NCI-H1092 (cell line): Measurements from ENCODE around the gene ERCC2.
"Not testable (repeated sequence)": the region's sequence is repeated elsewhere in the genome, so short reads cannot be mapped to it uniquely, and the experiment has no call there.

Source experiments
- DNase-seq: peaks from one replicate; lab custom pipeline; 2025; lab: John Stamatoyannopoulos, UW

Gene ERCC2

GRCh38 chr19:45354241-45354842, 16.0 kb downstream of the ERCC2 start:
- DNase-seq = no peak

DNA sequence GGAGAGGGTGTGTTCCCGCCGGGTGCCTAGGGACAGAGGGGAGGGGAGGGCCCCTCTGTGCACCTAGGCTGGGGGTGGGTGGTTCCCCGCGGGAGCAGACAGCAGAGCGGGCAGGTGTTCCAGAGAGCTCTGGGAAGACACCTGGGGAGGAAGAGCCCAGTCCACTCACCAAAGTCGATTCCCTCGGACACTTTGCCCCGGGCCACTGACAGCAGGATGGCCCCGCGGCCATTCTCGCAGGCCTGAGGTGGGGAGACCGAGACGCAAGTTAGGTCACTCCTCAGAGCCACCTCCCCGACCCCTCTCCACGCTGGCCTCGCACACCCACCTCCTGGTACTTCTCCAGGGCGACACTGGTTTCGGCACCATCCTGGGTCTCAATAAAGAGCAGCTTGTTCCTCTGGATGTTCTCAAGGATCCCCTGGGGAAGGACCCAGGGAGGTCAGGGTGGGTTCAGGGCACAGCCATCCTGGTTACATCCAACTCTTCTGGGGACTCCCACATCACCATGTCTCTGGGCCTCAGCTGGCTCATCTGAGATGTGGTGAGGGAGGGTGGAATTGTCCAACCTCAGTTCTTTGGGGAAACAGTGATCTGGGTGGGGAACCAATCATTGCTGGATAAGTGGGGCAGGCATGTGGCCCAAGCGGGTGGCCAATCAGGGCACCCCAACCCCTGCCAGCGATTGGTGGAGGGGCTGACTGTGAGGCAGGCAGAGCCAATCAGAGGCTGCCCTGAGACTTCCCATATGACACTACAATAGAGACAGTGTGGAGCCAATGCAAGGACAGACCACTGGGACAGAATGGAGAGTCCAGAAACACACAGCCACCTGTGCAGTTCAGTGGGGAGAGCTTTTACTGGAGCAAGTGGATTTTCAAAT, 17.2 kb downstream of the ERCC2 start:
- DNase-seq = no peak

GRCh38 chr19:45352471-45352870, 17.9 kb downstream of the ERCC2 start:
- DNase-seq = no peak

GRCh38 chr19:45352062-45352461, 18.3 kb downstream of the ERCC2 start:
- no peak for DNase-seq

- DNase-seq = no peak
These were observed 18.9 kb downstream of the ERCC2 start for GRCh38 chr19:45351401-45351952.

DNA sequence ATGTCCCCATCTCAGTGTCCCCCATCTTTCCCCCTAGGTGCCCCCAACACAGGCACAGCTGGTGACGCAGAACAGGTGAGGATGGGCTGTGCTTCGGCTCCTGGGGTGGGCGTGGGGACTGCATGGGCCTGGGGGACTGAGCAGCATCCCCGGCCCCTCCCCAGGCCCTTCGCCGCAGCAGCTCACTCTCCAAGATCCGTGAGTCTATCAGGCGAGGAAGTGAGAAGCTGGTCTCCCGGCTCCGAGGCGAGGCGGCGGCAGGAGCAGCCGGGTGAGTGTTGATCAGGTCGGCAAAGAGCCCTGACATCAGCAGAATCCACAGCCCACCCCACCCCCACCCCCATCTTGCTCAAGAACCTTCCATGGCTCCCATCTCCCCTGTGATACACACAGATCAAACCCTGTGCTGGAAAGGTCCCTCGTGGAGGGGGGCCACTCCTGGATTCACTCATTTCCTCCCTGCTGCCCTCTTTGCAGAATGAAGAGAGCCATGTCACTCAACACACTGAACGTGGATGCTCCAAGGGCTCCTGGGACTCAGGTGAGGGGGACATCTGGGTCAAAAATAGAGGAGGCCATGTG, 19.8 kb downstream of the ERCC2 start:
- DNase-seq = no peak

- DNase-seq = no peak
These were observed 20.9 kb downstream of the ERCC2 start for GRCh38 chr19:45349430-45349941.

DNA sequence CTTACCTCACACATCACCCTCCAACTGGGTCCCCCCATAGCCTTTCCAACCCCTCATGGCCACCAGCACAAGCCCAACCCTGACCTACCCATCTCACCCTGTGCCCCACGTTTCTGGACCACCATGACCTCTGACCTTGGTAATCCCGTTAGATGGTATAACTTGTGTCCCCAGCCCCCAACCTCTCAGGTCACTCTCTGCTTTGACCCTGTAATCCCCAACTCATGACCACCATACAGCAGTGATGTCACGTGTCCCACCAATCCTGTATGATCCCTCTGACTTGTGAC, 21.3 kb downstream of the ERCC2 start:
- no peak for DNase-seq

DNA sequence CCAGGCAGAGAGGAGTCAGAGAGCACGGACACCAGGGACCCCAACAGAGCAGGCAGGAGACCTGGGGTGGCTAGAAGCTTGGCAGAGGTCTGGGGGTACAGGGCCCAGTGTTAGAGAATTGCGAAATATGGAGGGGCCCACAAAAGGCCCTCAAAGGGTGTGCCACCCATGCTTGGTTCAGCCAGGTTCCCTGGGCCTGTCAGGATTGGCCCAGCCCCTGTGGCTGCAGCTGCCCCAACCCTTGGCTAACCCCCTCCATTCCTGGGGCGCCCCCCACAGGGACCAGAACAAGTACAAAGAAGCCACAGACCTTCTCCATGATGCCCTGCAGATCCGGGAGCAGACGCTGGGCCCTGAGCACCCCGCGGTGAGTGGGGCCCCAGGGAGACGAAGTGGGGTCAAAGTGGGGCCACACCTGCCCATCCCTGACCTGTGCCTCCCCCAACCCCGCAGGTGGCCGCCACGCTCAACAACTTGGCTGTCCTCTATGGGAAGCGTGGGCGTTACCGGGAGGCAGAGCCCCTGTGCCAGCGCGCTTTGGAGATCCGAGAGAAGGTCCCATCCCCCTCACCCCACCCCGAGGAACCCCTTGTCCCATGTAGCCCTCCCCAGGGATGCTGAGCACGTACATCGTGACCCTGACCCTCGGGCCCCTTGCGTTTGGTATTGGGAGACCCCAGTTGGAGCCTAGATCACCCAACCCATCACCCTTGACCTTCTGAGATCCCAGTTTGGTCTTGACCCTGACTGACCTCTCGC, 21.8 kb downstream of the ERCC2 start:
- no peak for DNase-seq

- DNase-seq = no peak
These were observed 22.6 kb downstream of the ERCC2 start for GRCh38 chr19:45347570-45348366.

DNA sequence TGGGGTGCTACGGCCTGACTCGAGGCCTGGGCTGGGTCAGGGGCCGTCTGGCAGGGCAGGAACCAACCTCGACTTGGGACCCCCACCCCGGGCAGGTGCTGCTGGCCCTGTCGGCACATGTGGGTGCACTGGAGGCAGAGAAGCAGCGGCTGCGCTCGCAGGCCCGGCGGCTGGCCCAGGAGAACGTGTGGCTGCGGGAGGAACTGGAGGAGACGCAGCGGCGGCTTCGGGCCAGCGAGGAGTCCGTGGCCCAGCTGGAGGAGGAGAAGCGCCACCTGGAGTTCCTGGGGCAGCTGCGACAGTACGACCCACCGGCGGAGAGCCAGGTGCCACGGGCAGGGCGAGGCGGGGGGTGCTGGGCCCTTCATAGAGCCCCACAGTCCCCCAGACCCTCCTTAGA, 23.9 kb downstream of the ERCC2 start:
- no peak for DNase-seq

DNA sequence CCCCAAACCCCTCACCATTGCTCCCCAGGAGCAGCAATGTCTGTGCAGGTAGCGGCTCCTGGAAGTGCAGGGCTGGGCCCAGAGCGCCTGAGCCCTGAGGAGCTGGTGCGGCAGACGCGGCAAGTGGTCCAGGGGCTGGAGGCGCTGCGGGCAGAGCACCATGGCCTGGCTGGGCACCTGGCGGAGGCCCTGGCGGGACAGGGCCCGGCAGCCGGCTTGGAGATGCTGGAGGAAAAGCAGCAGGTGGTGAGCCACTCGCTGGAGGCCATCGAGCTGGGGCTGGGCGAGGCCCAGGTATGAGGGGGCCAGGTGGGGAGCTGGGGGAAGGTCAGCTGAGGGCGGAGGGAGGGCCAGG, 24.9 kb downstream of the ERCC2 start:
- no peak for DNase-seq

DNA sequence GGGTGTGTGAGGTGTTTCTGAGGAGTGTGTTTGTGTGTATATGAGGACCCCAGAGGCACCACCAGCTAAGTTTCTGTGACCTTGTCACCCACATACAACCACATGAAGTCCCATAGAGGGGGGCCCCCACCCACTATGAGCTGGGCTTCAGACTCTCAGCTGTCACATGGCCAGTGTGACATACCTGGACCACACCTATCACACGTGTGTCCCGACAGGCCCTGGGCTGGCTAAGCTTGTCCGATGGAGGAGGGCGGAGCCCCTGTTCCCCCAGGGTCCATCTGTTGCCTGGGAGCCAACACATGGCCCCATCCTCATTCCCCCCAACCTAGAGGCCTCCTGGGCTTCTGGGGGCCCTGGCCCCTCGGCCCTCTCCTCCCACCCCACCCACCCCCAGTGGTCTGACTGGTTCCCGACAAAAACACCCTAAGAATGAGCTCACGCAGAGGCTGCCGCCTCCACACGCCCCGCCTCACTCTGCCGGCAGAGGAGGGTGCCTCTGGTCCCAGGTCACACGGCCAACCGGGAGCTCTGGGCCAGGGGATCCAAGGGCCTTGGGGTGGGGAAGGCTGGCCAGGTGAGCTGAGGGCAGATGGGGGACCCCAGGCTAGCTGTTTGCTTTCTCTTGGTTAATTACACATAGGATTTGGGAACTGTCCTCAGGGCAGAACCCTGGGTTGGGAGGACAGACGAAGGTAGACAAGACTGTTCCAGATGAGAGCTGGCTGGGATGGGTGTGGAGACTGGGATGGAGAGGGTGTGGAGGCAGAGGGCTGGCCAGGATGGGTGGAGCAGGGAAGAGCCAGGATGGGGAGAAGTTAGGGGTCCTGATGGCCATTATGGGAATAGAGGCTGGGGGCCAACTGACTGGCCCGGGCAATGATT, 25.5 kb downstream of the ERCC2 start:
- no peak for DNase-seq

GRCh38 chr19:45342911-45343310, 27.5 kb downstream of the ERCC2 start:
- no peak for DNase-seq

GRCh38 chr19:45340899-45341453, 29.4 kb downstream of the ERCC2 start:
- DNase-seq = no peak

DNA sequence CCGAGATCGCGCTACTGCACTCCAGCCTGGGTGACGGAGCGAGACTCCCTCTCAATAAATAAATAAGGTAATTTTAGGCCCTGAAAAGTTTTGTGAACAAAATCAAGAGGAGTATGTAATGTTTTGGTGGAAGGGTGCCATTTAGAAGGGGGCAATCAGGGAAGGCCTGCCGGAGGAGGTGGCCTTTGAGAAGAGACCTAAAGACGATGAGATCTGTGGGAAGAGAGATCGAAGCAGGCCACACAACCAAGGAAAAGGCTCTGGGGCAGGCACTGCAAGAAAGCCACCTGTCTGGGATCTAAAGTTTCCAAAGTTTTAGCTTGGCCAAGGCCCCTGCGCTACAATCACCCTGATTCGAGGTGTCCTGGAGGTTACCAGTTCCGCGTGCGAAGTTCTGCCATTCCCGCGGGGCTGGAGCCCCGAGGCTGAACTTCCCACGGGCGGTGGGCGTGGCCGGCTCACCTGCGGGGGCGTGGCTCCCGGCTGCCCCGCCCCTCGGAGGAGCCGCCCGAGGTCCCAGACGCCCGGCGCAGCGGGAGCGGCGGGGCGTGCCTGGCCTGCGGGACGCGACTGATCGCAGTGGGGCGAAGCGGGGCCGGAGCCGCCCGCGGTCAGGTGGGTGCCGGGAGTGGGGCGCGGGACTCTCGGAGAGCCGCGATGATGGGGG, 30.0 kb downstream of the ERCC2 start, which contains the start of gene KLC3:
Gene KLC3 (plus strand): TSS at position 519 of the 667 bp plus-strand sequence. CDS start 4,792 bp downstream, outside the sequence.
- no peak for DNase-seq

GRCh38 chr19:45339629-45340028, 30.7 kb downstream of the ERCC2 start:
- DNase-seq = no peak

- no peak for DNase-seq
These were observed 33.6 kb downstream of the ERCC2 start for GRCh38 chr19:45336696-45337251.

DNA sequence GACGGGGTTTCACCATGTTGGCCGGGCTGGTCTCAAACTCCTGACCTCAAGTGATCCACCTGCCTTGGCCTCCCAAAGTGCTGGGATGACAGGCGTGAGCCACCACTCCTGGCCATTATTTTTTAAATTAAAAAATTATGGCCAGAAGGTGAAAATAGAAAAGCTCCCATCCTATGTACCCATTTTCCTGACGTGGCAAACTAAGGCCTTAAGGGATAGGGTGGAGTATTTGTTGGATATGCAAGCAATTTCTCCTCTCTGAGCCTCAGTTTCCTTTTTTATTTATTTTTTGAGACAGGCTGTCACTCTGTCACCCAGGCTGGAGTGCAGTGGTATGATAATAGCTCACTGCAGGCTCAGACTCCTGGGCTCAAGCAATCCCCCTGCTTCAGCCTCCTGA, 35.5 kb downstream of the ERCC2 start:
- not testable (repeated sequence) for DNase-seq
